Measurements from ENCODE around the gene FTMT. TPM values are rescaled to one million over a fixed set of nuclear protein-coding genes. Genes with fewer than 3 reads are reported as not detected.

The FTMT gene
- total RNA-seq, 2 donors from 2014 or later: not detected

GRCh38 chr5:121870489-121870888 is 18.8 kb downstream of the FTMT start:
- no peaks in the 10 kb centered on the region for H3K36me3 Mint-ChIP-seq (ENCODE audit: insufficient read depth in 2 of 2)

DNA sequence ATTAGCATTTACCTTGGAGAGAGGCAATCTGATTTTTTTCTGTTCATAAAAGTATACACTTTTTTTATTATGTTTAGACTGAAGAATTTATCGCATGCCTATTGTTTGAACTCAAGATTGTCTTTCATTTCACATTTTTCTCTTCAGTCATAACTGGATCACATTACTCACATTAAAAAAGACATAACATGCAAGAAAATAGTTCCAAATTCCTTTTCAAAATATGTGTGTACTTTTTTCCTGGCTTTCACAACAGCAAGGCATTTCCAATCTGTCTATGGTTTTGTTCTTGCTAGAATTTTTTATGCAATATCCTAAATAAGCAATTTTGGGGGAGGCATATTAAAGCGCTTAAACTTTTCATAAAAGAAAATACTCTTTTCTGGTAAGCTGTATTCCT is 21.2 kb downstream of the FTMT start:
- H3K9me3 Mint-ChIP-seq: no peaks in the 10 kb centered on the region
- H3K27me3 Mint-ChIP-seq (ENCODE audit: low read depth): no peaks in the 10 kb centered on the region
- no peak overlapping the region for H3K4me3 Mint-ChIP-seq
- H3K27ac Mint-ChIP-seq: no peak overlapping the region
- no peak for ATAC-seq (replicated peaks in 1 of 2)
- no peak for DNase-seq
- H3K36me3 Mint-ChIP-seq (ENCODE audit: insufficient read depth in 2 of 2): no peaks in the 10 kb centered on the region
- no peaks in the 10 kb centered on the region for H3K4me1 Mint-ChIP-seq (ENCODE audit: low read depth)

More at GRCh38 chr5:121870489-121870888, 18.8 kb downstream of the FTMT start:
- no peak for DNase-seq
- no peak overlapping the region for H3K4me3 Mint-ChIP-seq
- peaks cover 9% of the 10 kb centered on the region for H3K27me3 Mint-ChIP-seq (ENCODE audit: low read depth)
- H3K27ac Mint-ChIP-seq: no peak overlapping the region
- ATAC-seq (replicated peaks in 1 of 2): no peak
- H3K4me1 Mint-ChIP-seq (ENCODE audit: low read depth): no peaks in the 10 kb centered on the region
- H3K9me3 Mint-ChIP-seq: no peaks in the 10 kb centered on the region

DNA sequence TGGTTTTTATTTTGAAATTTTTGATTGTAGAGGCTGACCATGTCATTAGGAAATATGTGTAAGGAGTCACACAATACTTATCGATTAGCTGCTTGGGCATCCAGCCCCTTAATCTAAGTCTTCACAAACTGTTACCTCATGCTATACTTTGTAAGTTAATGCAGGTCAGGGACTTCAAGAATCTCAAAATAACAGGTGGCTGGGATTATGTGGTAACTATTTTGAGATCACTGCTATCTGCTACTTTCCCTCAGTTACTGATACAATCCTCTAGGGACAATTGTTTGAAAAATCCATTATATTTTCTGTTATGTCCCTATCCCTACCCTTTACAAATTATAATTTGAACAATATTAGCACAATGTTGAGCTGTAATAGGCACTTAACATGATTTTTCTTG is 21.7 kb downstream of the FTMT start:
- Mint-ChIP-seq H3K9me3 (no peaks in the 10 kb centered on the region), H3K4me1 (ENCODE audit: low read depth) (no peaks in the 10 kb centered on the region), H3K27ac (no peak overlapping the region), H3K27me3 (ENCODE audit: low read depth) (no peaks in the 10 kb centered on the region), H3K4me3 (no peak overlapping the region), H3K36me3 (ENCODE audit: insufficient read depth in 2 of 2) (no peaks in the 10 kb centered on the region)
- no peak for DNase-seq
- no peak for ATAC-seq (replicated peaks in 1 of 2)

DNA sequence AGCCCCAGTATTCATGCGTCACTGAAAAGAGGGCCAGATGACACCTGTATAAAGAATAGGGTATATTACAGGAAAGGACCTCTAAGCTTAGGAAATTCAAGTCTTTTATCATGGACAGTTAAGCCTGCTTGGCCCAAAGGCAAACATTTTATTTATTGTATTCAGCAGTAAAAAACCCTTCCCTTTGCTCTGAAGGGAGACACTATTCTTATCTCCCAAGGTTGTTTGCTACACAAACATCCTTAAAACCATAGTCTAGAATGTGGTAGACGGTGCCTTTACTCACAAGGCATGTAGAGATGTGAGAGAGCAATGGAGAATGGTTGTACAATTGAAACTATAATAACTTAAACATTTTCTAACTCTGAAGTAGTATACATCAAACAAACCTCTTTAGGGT is 33.9 kb downstream of the FTMT start:
- H3K36me3 Mint-ChIP-seq (ENCODE audit: insufficient read depth in 2 of 2): no peaks in the 10 kb centered on the region
- ATAC-seq (replicated peaks in 1 of 2) (no peak), DNase-seq (no peak)
- H3K4me3 Mint-ChIP-seq: no peak overlapping the region
- H3K27ac Mint-ChIP-seq: no peak overlapping the region
- H3K27me3 Mint-ChIP-seq (ENCODE audit: low read depth): no peaks in the 10 kb centered on the region
- no peaks in the 10 kb centered on the region for H3K4me1 Mint-ChIP-seq (ENCODE audit: low read depth)
- peaks cover 2% of the 10 kb centered on the region in 2 donors for H3K9me3 Mint-ChIP-seq

- Mint-ChIP-seq H3K27ac (no peak overlapping the region), H3K9me3 (peaks cover 2% of the 10 kb centered on the region in 2 donors), H3K36me3 (ENCODE audit: insufficient read depth in 2 of 2) (no peaks in the 10 kb centered on the region), H3K4me3 (no peak overlapping the region), H3K27me3 (ENCODE audit: low read depth) (no peaks in the 10 kb centered on the region), H3K4me1 (ENCODE audit: low read depth) (no peaks in the 10 kb centered on the region)
- ATAC-seq (replicated peaks in 1 of 2) (no peak), DNase-seq (no peak)
Measured at GRCh38 chr5:121887727-121888126, 36.0 kb downstream of the FTMT start.

DNA sequence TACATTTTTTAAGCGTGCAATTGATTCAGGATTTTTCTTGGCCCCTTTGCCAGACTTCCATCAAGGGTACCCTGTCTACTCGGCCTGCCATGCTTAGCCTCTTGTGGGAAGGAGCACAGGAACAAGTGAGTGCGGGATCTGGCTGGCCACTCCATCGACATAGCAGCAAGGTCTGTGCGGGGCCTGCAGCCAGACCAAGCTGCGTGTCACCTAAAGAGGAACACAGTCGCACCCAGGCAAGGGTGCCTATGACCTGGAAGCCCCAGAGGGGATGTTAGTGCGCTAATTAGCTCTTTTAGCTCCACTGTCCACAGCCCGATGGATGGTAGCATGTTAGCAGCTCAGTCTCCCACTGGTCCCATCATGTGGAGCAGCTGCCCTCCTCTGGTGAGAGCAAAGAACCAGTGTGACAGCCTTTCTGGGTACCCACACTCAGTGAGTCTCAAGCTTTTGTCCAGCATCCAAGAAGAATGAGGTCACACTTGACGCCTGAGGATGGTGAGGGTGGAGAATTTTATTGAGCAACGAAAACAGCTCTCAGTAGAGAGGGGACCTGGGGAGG is 38.7 kb downstream of the FTMT start:
- peaks cover 0 to 2% of the 10 kb centered on the region in 2 donors for H3K9me3 Mint-ChIP-seq
- DNase-seq: no peak
- H3K27me3 Mint-ChIP-seq (ENCODE audit: low read depth): no peaks in the 10 kb centered on the region
- H3K4me3 Mint-ChIP-seq: no peak overlapping the region
- H3K4me1 Mint-ChIP-seq (ENCODE audit: low read depth): no peaks in the 10 kb centered on the region
- no peak overlapping the region for H3K27ac Mint-ChIP-seq
- no peaks in the 10 kb centered on the region for H3K36me3 Mint-ChIP-seq (ENCODE audit: insufficient read depth in 2 of 2)
- no peak for ATAC-seq (replicated peaks in 1 of 2)

GRCh38 chr5:121897341-121897740 is 45.7 kb downstream of the FTMT start:
- Mint-ChIP-seq H3K4me3 (no peak overlapping the region), H3K9me3 (no peaks in the 10 kb centered on the region), H3K4me1 (ENCODE audit: low read depth) (no peaks in the 10 kb centered on the region), H3K27me3 (ENCODE audit: low read depth) (no peaks in the 10 kb centered on the region), H3K27ac (no peak overlapping the region), H3K36me3 (ENCODE audit: insufficient read depth in 2 of 2) (no peaks in the 10 kb centered on the region)
- DNase-seq: no peak
- no peak for ATAC-seq (replicated peaks in 1 of 2)

GRCh38 chr5:121899346-121899745 is 47.7 kb downstream of the FTMT start:
- Mint-ChIP-seq H3K4me1 (ENCODE audit: low read depth) (no peaks in the 10 kb centered on the region), H3K36me3 (ENCODE audit: insufficient read depth in 2 of 2) (no peaks in the 10 kb centered on the region), H3K27me3 (ENCODE audit: low read depth) (no peaks in the 10 kb centered on the region)

More at GRCh38 chr5:121899346-121899745, 47.7 kb downstream of the FTMT start:
- Mint-ChIP-seq H3K4me3 (no peak overlapping the region), H3K9me3 (no peaks in the 10 kb centered on the region), H3K27ac (no peak overlapping the region)
- no peak for DNase-seq
- ATAC-seq (replicated peaks in 1 of 2): no peak

Other genes starting within 250 kb of the FTMT start
- 10 to 100 TPM in 1 of 2 donors, 1 to 10 TPM in 1; 9.3 to 12.2 TPM for gene SRFBP1, start 110.1 kb downstream of the FTMT start, total RNA-seq
- not detected for gene LOX, start 226.4 kb downstream of the FTMT start, total RNA-seq